HG02840 (cell line): ENCODE measurements around the gene PLEKHM3.
A peak's percentile ranks its signal among the peaks of the same experiment; 100 is the strongest.

Source experiments
- ATAC-seq: cut with Tn5 transposase; IDR thresholded peaks from one replicate; pipeline ENCODE4 v1.9.1; 2021; ENCODE audit warnings: mild to moderate bottlenecking, moderate library complexity, moderate number of reproducible peaks; ENCODE audit not compliant: unreplicated experiment, low FRiP score

Gene PLEKHM3

GRCh38 chr2:207836521-207837133 is 188.7 kb downstream of the PLEKHM3 start:
- no peak for ATAC-seq

DNA sequence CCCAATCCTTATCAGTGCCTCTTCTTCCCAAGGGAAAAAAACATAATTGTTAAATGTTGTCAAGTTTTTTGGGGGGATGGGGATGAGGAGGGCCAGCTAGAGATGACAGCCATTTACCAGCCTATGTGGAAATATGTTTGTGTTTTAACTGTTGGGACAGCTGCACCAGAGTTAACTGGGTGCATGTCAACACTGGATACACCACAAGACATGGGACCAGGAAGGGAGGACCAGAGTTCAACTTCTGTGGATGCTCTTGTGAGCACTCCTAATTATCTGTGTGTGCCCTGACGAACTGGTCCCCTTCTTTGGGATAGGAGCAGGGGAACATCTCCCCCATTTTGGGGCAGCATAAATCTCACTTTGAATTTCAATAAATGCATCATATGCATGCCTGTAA is 189.5 kb downstream of the PLEKHM3 start:
- no peak for ATAC-seq

DNA sequence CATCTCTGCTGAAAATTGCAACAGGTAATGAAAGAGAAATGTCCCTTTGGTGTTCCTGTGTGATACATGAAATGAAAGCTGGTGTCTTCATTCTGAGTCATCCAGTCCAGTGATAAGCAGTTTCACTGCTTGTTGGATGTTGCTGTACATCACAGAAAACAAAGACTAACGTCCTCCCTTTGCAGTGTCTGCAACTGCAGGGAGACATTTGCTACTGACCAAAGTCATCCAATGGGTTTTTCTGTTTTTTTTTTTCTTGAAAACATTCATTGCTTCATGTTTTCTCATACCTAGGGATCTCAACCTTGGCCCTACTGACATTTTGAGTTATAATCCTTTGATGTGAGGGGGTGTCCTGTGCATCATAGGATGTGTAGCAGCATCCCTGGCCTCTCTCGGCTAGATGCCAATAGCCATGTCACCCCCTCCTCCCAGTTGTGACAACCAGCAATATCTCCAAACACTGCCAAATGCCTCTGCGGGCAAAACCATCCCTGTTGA is 192.0 kb downstream of the PLEKHM3 start:
- peak; percentile 90 for ATAC-seq

DNA sequence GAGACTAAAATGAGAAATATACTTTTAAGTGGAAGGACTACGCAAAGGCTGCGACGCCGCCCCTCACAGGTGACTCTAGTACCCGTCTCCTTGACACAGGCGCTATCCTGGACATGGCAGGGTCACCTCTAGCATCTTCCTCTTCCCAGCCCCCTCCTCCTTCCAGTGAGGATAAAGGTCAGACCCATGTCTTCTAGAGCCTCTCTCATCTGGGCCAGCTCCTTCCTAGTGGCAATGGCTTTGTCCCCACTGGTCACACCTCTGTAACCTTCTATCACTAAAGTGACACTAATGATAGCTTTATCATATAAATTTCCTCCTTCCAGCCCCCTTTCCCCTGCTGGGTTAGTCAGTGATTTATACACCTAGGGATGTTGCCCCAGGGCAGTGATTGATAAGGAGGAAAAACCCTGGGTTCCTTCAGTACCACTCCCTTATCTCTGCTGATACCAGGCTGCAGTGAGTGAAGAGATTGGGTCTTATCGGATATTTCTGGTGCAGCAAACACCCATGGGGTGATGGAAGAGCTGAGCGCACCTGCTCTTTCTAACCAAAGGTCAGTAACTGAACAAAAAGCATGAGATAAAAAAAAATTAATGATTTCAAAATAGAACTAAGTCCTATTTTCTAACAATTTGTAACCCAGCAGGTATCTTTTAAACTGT is 193.6 kb downstream of the PLEKHM3 start:
- no peak for ATAC-seq

DNA sequence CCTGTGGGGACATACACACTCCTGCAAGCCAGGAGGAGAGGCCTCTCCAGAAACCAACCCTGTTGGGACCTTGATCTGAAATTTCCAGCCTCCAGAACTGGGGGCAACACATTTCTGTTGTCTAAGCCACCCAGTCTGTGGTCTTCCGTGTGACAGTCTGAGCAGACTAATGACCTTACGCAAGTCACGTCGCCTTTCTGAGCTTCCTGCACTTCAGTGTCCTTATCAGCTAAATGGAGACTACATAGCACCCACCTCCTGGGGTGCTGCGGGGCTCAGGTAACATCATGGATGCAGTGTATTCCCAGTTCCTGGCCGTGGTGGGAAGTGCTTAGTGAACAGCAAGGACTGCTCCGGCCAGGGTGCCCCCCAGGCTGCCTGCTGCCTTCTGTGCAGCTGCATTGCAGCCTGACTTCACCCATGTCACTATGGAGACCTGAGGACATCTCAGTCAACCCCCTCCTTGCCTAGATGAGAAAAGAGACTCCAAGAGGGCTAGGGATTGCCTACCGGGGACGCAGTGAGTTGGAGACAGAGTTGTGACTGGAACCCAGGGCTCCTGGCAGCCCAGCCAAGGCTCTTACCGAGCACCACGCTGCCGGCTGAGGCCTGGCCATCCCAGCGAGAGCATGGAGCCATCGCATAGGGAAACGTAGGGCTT is 194.4 kb downstream of the PLEKHM3 start:
- ATAC-seq = no peak

DNA sequence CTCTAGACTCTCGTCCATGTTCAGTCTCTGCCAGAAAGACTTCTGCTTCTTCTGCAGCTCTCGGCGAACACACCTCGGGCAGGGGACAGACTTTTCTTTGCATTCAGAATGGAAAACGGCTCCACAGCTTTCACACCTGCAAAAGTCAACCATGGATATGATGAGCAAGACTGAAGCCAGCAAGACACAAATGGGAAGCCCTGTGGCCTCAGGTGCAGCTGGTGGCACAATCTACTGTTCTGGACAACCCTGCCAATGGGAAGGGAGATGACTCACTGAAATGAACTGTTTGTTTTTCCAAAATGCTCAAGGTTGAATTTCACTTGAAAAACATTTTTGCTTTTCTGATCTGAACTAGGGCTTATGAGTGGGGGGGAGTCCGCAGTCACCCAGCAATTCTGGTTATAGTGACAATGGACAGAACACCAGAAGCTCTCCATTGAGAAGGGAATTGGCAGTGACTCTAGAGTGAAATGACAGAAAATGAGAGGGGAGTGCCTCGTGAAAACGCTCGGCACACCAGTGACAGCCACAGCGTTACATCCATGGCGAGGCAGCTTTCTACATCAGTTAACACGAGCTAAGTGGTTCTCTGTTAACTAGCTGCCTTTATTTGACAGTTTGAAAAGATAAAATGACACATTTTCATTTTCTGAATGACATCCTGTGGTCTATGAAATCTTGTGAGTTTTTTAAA is 196.8 kb downstream of the PLEKHM3 start:
- ATAC-seq = no peak

- ATAC-seq = no peak
These were observed 199.3 kb downstream of the PLEKHM3 start for GRCh38 chr2:207825978-207826377.

DNA sequence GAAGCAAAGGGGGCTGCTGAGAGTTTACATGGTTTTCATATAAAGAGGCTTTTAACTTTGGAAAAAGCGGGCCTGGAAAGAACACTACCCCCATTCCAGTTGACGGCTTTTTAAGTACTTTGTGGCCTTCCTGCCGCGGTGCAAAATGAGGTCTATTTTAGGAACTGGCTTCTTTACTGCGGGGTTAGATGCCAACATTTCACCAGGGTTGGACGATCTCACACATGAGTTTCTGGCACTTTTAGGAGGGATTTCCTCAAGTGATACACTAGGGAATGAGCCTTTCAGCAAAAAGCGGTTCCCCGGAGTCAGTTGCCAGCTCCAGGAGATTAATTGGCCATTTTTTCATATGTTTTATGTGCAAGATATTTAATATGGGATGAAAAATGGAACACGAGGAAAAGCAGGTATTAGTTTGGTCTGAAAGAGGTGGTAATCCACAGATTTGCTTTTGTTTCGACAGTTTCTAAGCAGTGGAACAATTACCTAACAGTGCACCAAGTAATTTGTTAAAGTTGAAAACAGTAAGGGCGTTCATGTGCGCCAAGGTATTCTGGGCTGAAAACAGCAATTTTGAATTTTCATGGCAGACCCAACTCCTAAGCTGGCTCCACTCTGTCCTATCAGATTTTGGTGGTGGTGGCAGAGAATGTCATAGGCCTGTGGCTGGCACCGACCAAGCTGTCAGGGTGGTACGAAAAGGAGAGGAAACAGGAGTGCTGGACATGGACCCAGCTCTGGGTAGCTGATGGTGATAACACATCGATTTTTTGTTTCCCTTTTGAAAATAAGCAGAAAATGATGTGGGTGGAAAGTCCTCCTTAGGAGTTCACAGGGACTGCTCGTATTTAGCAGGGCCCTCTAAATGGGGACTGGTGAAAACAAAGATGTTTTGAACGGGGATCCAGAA is 200.0 kb downstream of the PLEKHM3 start:
- ATAC-seq = no peak

GRCh38 chr2:207823865-207824264 is 201.5 kb downstream of the PLEKHM3 start:
- no peak for ATAC-seq

- ATAC-seq = no peak
These were observed 205.2 kb downstream of the PLEKHM3 start for GRCh38 chr2:207819839-207820784.

GRCh38 chr2:207819021-207819797 is 206.1 kb downstream of the PLEKHM3 start:
- no peak for ATAC-seq

- ATAC-seq = no peak
These were observed 208.8 kb downstream of the PLEKHM3 start for GRCh38 chr2:207816546-207816945.

GRCh38 chr2:207815254-207815653 is 210.1 kb downstream of the PLEKHM3 start:
- ATAC-seq = no peak

DNA sequence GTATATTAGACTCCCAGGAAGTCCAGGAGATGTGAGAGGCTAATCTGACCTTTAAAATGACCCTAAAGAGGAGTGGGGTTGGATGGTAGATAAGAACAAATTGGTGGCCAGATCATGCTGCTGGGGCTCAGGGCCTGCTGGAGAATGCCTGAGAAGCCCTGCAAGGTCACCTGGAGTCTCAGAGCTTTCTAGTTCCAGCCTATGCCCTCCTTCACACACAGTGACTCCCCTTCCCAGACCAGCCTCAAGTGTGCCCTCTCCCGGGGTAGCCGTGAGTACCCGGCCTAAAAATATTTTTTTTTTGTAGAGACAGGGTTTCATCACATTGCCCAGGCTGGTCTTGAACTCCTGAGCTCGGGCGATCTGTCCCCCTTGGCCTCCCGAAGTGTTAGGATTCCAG is 211.4 kb downstream of the PLEKHM3 start:
- no peak for ATAC-seq

DNA sequence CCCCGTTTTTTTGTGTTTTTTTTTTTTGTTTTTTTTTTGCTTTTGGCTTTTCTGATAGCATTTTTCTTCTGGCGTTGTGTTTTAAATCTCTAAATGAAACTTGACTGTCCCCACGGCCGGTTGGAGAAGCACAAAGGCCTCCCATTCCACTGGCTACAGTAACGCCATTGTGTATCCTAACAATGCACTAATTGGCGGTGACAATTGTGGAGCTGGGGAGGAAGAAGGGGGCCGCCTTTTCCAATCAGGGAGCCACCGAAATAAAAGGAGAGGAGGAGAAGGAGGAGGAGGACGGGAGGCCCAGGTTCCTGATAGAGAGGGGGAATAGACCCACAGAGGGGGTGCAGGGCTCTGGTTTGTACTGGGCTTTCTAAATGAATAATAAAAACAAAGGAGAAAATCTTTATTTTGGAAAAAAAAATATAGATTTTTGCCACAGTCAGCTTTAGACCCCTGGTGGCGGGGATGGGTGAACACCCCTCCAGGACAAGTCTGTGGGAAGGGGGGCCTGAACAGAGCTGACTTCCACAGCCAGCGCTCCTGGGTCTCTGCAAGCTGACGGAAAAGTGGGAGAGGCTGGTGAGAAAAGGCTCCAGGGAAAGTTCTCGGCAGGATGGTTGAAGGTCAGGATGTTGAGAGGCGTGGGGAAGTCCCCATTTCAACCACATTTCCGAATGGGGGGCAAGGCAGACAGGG is 212.0 kb downstream of the PLEKHM3 start:
- ATAC-seq = no peak

GRCh38 chr2:207812726-207813080 is 212.6 kb downstream of the PLEKHM3 start:
- ATAC-seq = no peak

GRCh38 chr2:207812058-207812725 is 213.1 kb downstream of the PLEKHM3 start:
- ATAC-seq = no peak
